HG03095 (cell line): ENCODE results near the gene ASAP3.

Source experiments
- ATAC-seq: cut with Tn5 transposase; IDR thresholded peaks from one replicate; pipeline ENCODE4 v1.9.1; 2021; ENCODE audit warnings: moderate library complexity; ENCODE audit not compliant: unreplicated experiment

ASAP3 gene

DNA sequence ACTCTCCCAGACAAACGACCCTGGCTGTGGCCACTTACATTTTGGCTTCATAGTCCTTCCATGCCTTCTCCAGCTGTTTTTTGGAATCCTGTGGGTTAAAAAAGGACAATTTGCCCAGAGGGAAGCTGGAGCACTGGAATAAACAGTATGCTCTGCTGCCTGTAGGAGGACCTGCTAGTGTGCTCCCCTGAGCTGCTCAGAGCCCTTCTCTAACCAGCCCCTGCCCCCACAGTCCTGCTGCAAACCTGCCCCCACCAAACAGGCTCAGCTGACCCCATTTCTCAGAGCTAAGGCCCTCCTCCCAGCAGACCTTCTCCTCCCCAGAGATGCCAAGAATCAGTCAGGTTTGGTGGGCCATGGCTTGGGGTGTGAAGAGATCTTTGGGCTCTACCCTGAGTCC is 32.5 kb downstream of the ASAP3 start:
- no peak for ATAC-seq

DNA sequence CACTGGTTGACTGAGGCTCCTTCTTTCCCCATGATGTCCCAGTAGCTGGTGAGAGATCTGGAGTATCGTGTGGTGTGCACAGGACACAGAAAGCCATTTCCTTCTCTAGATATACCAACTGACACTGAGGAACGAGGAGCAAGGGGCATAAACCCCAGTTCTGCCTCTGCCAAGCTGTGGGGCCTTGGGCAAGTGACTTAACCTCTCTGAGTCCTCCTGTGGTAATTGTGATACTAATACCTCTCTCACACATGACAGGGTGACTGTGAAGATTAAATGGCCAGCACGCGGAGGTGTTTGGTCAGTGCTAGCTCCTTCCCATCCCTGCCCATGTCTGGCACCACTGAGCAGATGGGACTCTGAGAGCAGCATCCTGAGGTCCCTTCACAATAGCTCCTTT is 33.1 kb downstream of the ASAP3 start:
- ATAC-seq: no peak

DNA sequence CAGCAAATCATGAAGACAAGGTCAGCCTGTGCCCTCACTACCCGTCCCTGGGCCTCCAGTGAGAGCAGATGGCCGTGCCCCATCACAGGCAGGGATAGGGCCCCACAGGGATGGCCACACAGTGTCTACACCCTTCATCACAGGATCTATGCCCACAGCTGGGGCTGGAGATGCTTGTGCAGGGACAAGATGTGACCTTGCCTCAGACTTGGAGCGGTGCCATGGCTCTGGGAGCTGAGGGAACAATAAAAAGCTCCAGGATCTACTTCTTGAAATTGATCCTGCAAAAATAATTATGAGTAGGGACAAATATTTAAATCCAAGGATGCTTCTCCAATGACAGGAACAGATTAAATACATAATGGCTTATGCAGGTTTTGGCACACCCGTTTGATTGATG is 34.0 kb downstream of the ASAP3 start:
- no peak for ATAC-seq

DNA sequence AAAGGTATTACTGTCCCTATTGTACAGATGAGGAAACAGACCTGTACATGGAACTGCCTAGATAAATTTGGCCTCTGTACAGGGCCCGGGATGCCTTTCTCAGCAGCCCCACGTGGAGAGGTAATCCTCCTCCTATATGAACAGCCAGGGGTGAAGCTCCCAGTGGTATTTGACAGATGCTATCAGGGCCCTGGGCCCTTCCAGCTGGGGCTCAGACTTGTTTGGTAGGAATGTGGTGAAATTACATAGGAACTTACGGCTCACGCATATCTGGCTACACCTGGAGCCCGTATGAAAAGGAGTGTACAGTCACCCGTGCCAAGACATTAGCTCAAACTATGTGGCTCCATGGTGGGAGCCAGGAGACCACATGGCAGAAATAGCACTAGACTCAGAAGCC is 34.7 kb downstream of the ASAP3 start:
- ATAC-seq: no peak

DNA sequence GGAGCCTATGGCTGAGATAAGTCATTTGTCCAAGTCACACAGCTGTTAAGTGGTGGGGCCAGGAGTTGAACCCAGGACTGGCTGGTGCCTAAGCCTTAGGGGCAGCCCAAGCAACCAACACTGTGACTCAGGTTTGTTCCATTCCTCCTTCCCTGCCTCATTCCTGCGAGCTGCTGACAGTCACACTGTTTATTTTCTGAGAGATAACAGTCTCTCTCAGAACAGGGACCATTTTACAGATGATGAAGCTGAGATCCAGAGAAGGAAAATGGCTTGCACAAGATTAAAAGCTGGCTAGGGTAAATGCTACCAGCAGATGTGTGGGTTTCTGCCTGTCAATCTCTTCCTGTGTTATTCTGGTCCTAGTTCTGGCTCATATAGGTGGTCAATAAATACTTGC is 35.1 kb downstream of the ASAP3 start:
- no peak for ATAC-seq

DNA sequence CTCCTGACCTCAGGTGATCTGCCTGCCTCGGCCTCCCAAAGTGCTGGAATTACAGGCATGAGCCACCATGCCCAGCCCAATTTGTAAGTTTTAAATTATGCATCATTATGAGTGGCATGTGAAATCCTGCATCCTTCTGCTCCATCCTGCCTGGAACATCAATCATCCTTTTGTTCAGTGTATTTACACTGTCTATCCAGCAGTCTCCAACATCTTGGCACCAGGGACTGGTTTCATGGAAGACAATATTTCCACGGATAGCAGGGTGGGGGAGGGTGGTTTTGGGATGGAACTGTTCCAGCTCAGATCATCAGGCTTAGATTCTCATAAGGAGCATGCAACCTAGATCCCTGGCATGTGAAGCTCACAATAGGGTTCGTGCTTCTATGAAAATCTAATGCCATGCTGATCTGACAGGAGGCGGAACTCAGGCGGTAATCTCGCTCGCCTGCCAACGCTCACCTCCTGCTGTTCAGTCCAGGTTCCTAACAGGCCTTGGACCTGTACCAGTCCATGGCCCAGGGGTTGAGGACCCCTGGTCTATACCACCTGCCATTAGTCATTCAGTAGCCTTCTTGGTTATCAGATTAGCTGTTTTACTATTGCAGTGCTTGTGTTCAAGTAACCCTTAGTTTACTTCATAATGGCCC is 37.2 kb downstream of the ASAP3 start:
- ATAC-seq: no peak

DNA sequence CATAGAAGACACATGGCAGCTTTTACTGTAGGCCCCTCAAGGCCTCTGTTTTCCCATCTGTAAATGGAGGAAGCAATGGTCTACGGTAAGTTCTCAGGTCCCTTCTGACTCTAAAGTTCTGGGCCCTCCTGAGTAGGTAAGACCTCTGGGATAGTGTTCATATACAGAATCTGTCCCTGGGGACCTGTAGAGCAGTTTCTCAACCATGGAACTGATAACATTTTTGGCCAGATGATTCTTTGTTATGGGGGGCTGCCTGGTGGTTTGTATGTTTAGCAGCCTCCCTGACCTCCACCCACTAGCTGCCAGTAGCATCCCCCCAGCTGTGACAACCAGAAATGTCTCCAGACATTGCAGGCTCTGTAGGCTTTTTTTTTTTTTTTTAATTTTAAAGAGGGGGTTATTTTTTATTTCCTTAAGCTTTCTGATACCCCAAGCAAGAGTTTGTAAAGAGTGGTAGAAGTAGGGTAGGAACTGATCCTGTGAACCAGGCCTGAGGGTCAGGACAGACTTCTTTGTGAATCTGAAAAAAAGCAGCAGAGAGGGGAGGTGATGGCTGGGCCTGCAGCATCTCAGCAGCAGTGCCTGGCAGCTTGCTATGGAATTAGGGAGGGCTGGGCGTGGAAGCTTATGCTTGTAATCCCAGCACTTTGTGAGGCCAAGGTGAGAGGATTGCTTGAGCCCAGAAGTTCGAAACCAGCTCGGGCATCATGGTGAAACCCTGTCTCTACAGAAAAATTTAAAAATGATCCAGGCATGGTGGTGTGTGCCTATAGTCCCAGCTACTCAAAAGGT is 39.2 kb downstream of the ASAP3 start:
- ATAC-seq: no peak

DNA sequence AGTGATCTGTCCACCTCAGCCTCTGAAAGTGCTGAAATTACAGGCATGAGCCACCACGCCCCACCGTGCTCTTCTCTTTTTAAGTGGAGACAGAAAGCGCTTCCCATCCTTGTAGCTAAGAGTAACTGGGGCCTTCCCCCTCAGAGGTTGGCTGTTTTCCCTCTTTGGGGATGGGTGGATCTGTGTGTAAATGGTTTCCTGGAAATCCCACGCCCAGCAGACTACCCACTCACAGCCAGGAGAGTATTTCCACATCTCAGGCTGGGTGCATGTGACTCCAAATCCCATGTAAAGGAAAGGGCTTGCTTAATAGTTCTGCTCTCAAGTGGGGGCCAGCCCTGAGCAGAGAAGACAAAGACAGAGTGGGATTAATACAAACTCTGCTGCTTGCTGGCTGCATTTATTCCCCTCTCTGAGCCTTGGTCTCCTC is 39.9 kb downstream of the ASAP3 start:
- ATAC-seq: no peak

DNA sequence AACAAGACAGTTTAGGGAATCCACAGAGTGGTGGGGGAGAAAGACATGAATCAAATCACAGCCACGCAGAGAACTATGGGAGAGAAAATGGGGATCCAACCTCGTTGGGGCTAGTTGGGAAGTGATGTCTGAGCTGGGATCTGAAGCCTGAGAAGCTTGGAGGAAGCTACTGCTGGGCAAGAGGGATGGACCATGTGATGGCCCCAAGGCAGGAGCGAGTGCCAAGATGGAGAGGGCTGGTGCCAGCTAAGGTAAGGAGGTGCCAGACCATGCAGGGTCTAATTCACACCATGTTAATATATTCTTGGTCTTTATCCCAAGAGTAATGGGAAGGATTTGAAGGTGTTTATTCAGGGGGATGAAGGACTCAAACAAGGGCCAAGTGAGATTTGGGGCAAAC is 41.2 kb downstream of the ASAP3 start:
- no peak for ATAC-seq

DNA sequence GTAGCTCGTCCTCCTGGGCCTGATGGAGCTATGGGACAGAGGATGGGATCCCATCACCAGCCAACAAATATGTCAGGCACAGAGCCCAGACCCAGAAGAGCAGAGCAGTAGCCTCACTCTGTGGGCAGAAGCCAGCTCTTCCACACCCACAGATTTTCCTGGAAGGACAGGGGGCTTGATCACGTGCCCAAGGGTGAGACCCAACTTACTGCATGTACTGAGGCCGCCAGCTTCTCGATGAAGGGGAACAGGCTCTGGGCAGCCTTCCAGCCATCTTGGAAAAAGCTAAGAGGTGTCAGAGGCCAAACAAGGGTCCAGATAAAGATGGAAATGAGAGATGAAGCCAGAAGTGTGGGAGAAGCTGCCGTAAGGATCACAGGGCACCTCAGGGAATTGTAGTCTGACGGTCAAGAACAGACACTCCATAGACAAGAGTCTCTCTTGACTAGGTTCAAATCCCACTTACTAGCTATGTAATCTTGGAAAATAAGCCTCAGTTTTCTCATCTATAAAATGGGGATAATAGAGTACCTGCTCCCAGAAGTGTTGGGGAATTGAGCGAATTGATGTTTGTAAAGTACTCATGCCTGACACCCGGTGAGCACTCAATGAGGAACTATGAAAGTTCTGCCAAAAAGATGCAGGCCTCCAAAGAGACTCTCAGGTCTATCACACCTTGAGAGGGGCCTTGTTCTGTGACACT is 42.4 kb downstream of the ASAP3 start:
- no peak for ATAC-seq

DNA sequence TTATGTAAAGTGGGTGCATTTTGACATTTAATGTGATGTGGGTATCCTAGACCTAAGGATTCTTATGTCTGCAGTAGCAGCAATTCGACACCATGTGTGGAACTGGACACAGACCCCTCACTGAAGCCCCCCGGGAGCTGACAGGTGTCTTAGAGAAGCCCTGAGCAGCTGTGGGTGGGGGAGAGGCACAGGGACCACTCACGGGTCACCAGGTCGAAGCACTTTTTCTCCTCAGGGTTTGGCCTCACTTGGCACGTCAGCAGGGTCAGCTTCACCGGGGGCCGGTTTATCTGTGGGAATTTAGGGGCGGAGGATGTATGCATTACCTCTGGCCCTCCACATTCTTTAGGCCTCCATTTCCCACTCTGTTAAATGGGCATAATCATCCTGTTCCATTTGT is 45.4 kb downstream of the ASAP3 start:
- ATAC-seq: no peak

DNA sequence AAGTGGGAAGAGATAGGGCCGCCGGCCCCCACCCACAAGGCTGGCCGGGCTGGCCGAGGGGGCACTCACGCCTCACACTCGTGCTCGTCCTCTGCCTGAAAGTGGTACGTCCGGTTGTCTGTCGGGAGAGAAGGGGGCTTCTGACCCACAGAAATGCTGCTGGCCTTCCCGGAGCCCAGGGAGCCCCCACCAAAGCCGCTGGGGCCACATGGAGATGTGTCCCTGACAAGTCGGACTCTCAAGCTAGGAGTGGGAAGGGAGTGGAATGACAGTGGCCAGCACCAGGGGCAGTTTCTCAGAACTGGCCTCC is 46.7 kb downstream of the ASAP3 start:
- no peak for ATAC-seq

DNA sequence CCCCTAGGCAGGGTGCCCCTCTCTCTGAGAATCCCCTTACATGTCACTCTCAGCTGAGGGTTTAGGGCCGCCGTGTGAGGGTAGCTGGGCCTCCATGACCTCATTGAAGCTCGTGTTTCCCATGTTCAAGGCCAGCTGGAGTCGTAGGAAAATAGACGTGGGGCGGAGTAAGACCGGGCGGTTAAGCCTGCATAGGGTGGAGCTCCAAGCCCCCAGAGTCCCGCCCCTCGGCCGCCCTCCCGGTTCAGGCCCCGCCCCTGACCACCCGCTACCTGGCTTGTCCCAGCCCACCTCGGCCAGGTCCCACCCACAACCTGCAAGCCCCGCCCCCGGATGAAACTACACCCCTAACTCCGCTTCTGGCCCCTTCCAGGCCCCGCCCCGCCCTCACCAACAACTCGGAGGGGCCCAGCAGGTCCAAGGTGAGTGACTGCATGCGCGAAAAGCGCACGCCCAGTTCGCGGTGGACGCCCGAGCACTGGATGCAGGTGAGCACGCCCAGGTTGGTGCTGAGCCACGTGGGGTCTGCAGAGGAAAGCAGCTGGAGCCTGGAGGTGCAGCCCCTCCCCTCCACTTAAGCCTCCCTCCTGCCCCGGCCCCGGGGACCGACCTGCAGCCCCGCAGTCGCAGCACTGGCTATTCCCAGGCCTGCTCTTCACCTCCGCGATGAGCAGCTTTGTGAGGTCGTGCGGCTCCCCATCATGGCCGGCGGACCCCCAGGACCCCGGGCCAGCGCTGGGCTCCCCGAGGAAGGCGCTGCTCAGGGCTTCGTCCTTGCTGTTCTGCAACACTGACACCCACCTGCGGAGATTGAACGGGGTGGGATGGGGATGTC is 47.2 kb downstream of the ASAP3 start:
- no peak for ATAC-seq

DNA sequence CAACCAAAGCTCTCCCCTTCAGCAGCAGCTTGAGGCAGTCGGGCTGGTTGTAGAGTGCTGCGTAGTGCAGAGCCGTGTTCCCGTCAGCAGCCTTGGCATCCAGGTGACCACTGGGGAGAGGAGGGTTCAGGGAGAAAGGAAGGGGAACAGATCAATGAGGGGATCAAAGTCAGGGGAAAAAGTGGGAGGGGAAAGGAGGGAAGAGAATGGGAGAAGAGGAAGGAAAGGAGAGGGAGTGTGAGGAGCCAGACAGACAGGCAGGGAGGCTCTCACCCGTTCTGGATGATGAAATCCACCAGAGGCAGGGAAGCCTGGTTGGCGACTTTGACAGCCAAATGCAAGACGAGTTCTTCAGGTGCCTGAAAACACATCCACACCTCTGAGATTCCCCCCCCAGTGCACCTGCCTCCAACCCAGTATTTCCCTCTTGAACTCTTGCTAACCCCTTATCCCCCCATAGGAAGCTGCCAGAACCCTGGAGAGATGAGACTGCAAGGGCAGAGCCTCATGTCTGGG is 49.7 kb downstream of the ASAP3 start:
- no peak for ATAC-seq

DNA sequence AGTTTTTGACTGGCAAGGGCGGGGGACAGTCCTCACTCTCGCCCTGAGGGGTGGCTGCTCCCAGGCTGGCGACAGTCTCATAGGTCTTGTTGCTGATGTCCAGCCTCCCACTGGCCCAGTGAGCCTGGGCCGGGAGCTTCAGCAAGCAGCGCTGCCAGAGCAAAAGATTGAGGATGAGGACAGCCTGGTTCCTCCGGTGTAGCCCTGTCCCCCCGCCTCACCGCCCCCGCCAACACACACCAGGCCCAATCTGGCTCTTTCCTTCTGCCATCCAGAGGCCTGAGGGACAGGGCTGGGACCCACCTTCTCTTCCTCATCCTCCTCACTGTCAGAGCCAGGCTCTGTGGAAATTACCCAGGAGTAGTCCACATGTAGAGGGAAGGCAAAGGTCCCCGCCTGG is 50.9 kb downstream of the ASAP3 start:
- ATAC-seq: no peak

DNA sequence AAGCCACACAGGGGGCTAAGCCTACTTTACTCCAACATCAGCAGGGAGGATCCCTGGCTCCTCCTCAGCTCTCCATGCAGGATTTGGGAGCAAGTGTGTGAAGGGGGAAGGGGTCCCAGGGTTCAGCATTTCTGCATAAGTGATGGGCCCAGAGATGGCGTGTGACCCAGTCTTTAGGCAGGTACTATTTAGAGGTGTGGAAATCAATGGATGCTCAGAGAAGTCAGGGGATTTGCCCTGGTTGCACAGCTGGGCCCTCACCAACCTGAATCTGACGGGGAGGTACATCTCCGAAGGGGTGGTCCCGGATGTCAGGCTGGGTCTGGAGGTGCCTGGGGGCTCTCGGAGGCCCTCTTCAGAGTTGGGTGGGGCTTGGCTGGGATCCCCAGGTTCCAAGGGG is 52.5 kb downstream of the ASAP3 start:
- no peak for ATAC-seq

DNA sequence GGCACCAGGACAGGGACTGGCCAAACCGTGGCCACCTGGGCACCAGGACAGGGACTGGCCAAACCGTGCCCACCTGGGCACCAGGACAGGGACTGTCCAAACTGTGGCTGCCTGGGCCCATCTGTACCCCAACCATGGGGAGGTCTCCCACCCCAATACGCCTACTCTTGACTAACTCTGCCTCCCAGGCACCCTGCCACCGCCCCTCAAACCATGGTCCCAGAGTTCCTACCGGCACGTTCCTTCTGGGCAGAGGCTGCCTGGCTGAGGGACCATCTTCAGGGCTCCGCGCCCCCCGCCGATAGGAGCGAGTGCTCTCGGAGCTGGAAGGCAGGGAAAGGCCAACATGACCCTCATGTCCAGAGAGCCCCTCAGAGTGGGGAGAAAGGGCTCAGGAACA is 53.2 kb downstream of the ASAP3 start:
- ATAC-seq: no peak

DNA sequence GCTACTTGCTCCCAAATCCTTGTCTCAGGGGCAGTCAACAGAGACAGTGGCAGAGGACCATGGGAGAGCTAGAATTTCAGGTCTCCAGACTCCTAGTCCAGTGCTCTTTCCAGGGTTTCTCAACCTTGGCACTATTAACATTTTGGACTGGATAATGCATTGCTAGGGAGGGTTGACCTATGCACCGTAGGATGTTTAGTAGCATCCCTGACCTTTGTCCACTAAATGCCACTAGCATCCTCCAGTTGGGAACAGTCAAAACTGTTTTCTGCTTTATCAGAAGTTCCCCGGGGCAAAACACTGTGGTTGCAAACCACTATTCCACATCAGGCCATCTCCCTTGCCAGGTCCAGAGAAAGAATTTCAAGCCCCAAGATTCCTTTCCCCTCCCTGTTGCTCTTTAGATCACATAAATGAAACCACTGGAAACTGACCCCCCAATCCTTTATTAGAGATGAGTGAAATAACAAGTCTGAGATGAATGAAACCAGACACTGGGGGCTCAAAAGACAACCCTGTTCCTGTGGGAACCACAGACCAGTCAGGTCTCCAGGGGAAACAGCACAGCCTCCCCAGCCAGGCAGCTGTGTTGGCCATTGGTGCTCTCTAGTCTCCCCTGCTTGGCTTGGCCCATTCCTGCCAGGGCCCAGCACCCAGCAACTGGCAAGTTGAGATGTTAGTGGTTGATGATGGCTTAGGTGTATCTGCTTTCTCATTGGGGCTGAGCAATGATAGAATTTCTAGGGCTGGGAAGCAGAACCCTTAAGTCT is 55.7 kb downstream of the ASAP3 start:
- no peak for ATAC-seq

DNA sequence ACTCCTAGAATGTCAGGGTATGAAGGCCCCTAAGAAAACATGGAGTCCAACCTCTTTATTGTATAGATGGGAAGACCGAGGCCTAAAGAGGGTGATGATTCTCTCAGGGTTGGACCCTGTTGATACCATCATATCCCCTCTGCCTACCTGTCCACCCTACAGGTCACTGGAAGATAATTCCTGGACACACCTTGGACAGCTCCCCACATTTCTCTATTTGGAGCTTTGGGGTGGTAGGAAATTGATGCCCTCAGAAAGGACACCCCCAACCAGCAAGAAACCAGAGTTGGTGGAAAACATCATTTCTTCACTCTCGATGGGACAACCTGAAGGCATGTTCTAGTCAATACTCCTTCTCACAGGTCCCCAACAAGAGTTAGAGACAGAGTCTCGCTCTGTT is 56.4 kb downstream of the ASAP3 start:
- no peak for ATAC-seq

DNA sequence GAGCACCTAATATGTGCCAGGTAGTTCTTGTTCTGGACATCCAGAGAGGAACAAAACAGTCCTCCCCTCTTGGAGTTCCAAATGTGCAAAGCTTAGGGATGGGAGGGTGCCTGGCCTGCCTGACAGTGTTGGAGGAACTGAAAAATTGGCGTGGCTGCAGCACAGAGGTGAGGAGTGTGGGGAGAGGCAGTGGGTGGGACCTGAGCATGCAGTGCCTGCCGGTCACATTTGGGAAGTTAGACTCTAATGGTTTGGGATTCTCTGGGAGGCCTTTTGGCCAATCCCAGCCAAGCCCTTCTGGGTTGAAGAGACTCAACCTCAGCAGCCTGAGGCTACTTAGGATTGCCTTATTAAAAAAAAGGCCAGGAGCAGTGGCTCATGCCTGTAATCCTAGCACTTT is 57.2 kb downstream of the ASAP3 start:
- ATAC-seq: no peak

DNA sequence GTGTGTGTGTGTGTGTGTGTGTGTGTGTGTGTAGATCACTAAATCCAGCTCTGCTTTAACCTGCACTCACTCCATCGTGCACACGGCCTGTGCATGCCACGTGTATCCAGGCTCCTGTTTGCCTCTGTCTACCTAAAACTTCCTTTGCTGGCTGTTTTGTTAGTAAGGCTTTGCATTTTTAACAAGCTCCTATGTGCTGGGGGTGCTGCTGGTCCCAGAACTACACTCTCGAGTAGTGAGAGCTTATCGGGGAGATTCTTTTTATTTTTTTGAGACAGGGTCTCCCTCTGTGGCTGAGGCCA is 58.8 kb downstream of the ASAP3 start:
- no peak for ATAC-seq
